Activated T-helper 9 cell treated with anti-CD3 and anti-CD28 coated beads, Interleukin-2, amount 50 U/mL, for 16 hours (primary cell): ENCODE results near the gene IGSF3.

ENCODE experiments used
- DNase-seq: peaks from one replicate; pipeline ENCODE4 v3.0.0-alpha.2; 2020; ENCODE audit warnings: low read depth

IGSF3 gene

GRCh38 chr1:116686175-116686574 lies 18.6 kb upstream of the IGSF3 start:
- DNase-seq: no peak

GRCh38 chr1:116684575-116684974 lies 17.0 kb upstream of the IGSF3 start:
- no peak for DNase-seq

- DNase-seq: no peak
Observed at GRCh38 chr1:116682641-116683221, 15.2 kb upstream of the IGSF3 start.

- DNase-seq: no peak
Observed at GRCh38 chr1:116681343-116681899, 13.9 kb upstream of the IGSF3 start.

- no peak for DNase-seq
Observed at GRCh38 chr1:116680752-116681151, 13.2 kb upstream of the IGSF3 start.

- no peak for DNase-seq
Observed at GRCh38 chr1:116679828-116680628, 12.5 kb upstream of the IGSF3 start.

GRCh38 chr1:116679091-116679827 lies 11.7 kb upstream of the IGSF3 start:
- DNase-seq: no peak

GRCh38 chr1:116678732-116679090 lies 11.2 kb upstream of the IGSF3 start:
- DNase-seq: no peak

GRCh38 chr1:116677474-116678062 lies 10.0 kb upstream of the IGSF3 start:
- DNase-seq: no peak

GRCh38 chr1:116676291-116676690 lies 8.8 kb upstream of the IGSF3 start:
- DNase-seq: no peak

GRCh38 chr1:116674751-116675150 lies 7.2 kb upstream of the IGSF3 start:
- no peak for DNase-seq

GRCh38 chr1:116674011-116674531 lies 6.5 kb upstream of the IGSF3 start:
- no peak for DNase-seq

GRCh38 chr1:116671912-116672311 lies 4.4 kb upstream of the IGSF3 start:
- no peak for DNase-seq

- no peak for DNase-seq
Observed at GRCh38 chr1:116671072-116671760, 3.7 kb upstream of the IGSF3 start.

GRCh38 chr1:116668277-116668676 lies 744 bp upstream of the IGSF3 start:
- no peak for DNase-seq

GRCh38 chr1:116667078-116667574 lies 407 bp downstream of the IGSF3 start:
- no peak for DNase-seq

- DNase-seq: no peak
Observed at GRCh38 chr1:116666187-116667077, 1.1 kb downstream of the IGSF3 start.

- DNase-seq: no peak
Observed at GRCh38 chr1:116664978-116665371, 2.6 kb downstream of the IGSF3 start.

- DNase-seq: no peak
Observed at GRCh38 chr1:116664366-116664977, 3.1 kb downstream of the IGSF3 start.

GRCh38 chr1:116663821-116664220 lies 3.7 kb downstream of the IGSF3 start:
- no peak for DNase-seq
